ENCODE measurements around the gene PDZD2.
"Not testable (repeated sequence)": the region's sequence is repeated elsewhere in the genome, so short reads cannot be mapped to it uniquely, and the experiment has no call there.

DNA sequence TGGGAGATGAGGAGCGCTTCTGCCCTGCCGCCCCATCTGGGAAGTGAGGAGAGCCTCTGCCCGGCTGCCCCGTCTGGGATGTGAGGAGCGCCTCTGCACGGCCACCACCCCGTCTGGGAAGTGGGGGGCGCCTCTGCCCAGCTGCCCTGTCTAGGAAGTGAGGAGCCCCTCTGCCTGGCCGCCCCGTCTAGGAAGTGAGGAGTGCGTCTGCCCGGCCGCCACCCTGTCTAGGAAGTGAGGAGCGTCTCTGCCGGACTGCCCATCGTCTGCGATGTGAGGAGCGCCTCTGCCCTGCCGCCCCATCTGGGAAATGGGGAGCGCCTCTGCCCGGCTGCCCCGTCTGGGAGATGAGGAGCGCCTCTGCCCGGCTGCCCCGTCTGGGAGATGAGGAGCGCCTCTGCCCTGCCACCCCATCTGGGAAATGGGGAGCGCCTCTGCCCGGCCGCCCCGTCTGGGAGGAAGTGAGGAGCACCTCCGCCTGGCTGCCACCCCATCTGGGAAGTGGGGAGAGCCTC is 401.3 kb downstream of the PDZD2 start:
- not testable (repeated sequence) for TF ChIP-seq CTCF (IDR thresholded peaks at IDR 0.05; ENCODE audit: poor library complexity, severe bottlenecking); EZH2 (IDR thresholded peaks at IDR 0.05; ENCODE audit: borderline replicate concordance, insufficient read depth, low read length, poor library complexity, severe bottlenecking); EP300 (conservative IDR thresholded peaks at IDR 0.05; ENCODE audit: poor library complexity, severe bottlenecking)
